Pons (tissue), 1 donor: ENCODE data around the gene IL12B.
"Not testable (repeated sequence)": the region's sequence is repeated elsewhere in the genome, so short reads cannot be mapped to it uniquely, and the experiment has no call there.

Experiments
- DNase-seq: peaks from one replicate; pipeline ENCODE4 v3.0.0-alpha.2; 2016; ENCODE audit warnings: low spot score

The IL12B gene

GRCh38 chr5:159290741-159291140, 39.5 kb downstream of the IL12B start:
- DNase-seq = no peak

GRCh38 chr5:159286420-159287035, 43.8 kb downstream of the IL12B start:
- peak; percentile 54 for DNase-seq

- no peak for DNase-seq
Measured at GRCh38 chr5:159274676-159275075, 55.6 kb downstream of the IL12B start.

- DNase-seq = no peak
Measured at GRCh38 chr5:159273923-159274322, 56.4 kb downstream of the IL12B start.

GRCh38 chr5:159269723-159270122, 60.6 kb downstream of the IL12B start:
- DNase-seq = no peak

GRCh38 chr5:159266764-159267163, 63.5 kb downstream of the IL12B start:
- not testable (repeated sequence) for DNase-seq
